Measurements from ENCODE around the gene KCNH5.

GRCh38 chr14:63009495-63009894 is 35.8 kb downstream of the KCNH5 start:
- TF ChIP-seq CTCF (IDR thresholded peaks at IDR 0.05; ENCODE audit: low read depth, low read length) (no peak), MYC (IDR thresholded peaks at IDR 0.05; ENCODE audit: low read depth, low read length) (no peak)
